Embryonic facial prominence (tissue), 1 donor: ENCODE data around the gene HMBS.
A peak's percentile ranks its signal among the peaks of the same experiment; 100 is the strongest.
"Not testable (repeated sequence)": the region's sequence is repeated elsewhere in the genome, so short reads cannot be mapped to it uniquely, and the experiment has no call there.

Experiments
- DNase-seq: peaks from one replicate; pipeline ENCODE4 v3.0.0-alpha.2; 2016; ENCODE audit errors: extremely low spot score

The HMBS gene

GRCh38 chr11:119118227-119118626 is 33.5 kb downstream of the HMBS start:
- DNase-seq: no peak

- no peak for DNase-seq
These were observed 34.3 kb downstream of the HMBS start for GRCh38 chr11:119118946-119119345.

DNA sequence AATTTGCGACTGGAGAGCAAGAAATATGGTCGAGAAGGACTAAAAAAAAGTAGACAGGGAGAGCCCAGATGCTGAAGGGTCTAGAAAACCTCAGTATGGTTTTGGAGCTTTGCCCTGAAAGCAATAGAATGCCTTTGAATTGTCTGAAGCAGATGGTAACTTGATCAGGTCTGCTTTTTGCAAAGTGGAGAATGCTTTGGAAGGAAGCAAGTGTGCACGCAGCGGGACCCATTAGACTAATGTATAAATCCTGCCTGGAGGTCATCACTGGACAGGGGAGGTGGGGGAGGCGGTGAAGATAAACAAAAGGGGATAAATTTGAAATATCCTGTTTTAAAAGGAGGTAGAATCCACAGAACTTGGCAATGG is 35.9 kb downstream of the HMBS start:
- DNase-seq: peak; percentile 42

DNA sequence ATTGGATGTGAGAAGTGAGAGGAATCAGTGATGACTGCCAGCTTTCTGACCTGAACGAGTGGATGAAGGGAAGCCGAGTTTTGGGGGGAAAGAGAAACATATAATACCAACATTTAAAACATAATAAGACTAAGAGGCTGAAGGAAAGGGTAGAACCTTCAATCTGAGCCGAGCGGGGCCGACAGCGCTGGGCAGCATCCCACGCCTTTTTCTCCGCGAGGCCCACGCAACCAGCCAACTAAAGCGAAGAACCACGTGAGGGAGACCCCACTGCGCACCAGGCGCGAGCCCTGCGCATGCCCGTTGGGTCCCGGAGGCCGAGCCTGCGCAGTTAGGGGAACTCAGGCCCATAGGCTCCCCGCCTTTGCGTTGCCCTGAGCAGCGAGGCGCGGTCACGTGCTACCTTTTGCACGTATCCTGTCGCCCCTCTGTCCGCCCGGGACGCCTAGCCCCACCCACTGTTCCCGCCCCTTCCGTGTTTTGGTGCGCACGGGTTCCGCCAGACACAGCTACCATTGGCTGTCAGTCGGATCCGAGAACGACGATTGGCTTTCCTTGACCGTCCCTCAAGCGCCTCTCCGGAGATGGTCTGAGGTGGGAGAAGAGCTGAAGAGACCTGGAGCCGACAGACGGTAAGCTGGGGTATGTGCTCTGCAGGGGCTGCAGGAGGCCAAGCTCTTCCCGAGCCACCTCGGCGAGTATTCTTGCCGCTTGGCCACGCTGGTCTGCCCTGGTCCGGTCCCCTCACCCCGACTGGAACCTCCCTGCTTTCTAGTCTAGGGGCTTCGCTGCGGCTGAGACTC is 36.5 kb downstream of the HMBS start, which contains the start of gene HINFP:
HINFP (plus strand) TSS at position 573 of the 803 bp plus-strand sequence. CDS start 5,365 bp downstream, outside the sequence.
- peak; percentile 97 for DNase-seq

- no peak for DNase-seq
These were observed 37.1 kb downstream of the HMBS start for GRCh38 chr11:119121811-119122124.

GRCh38 chr11:119125821-119126220 is 41.1 kb downstream of the HMBS start:
- DNase-seq: no peak

- no peak for DNase-seq
These were observed 42.1 kb downstream of the HMBS start for GRCh38 chr11:119126675-119127268.

DNA sequence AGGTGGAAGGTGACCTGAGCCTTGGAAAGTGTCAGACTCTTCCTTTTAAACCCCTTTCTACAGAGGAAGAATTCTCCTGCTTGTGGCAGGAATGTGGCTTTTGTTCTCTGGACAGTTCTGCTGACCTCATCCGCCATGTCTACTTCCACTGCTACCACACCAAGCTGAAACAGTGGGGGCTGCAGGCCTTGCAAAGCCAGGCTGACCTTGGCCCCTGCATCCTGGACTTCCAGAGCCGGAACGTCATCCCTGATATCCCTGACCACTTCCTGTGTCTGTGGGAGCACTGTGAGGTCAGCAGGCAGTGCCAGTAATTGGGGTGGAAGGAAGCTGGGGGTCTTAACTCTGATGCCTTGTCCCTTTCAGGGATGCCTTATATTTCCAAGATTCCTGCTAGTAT is 46.0 kb downstream of the HMBS start:
- no peak for DNase-seq

- DNase-seq: no peak
These were observed 49.8 kb downstream of the HMBS start for GRCh38 chr11:119134389-119134978.

GRCh38 chr11:119139276-119139675 is 54.6 kb downstream of the HMBS start:
- DNase-seq: not testable (repeated sequence)
